ENCODE measurements around the gene CYP2W1.
"Not testable (repeated sequence)": the region's sequence is repeated elsewhere in the genome, so short reads cannot be mapped to it uniquely, and the experiment has no call there.

The CYP2W1 gene

GRCh38 chr7:1029637-1030443 lies 46.9 kb downstream of the CYP2W1 start:
- DNase-seq = no peak

GRCh38 chr7:1030444-1031070 lies 47.6 kb downstream of the CYP2W1 start:
- no peak for DNase-seq

GRCh38 chr7:1031716-1032455 lies 48.9 kb downstream of the CYP2W1 start:
- no peak for DNase-seq

- no peak for DNase-seq
Observed at GRCh38 chr7:1032536-1033181, 49.7 kb downstream of the CYP2W1 start.

GRCh38 chr7:1033546-1034145 lies 50.7 kb downstream of the CYP2W1 start:
- DNase-seq = no peak

GRCh38 chr7:1034769-1035168 lies 51.8 kb downstream of the CYP2W1 start:
- not testable (repeated sequence) for DNase-seq

GRCh38 chr7:1036164-1036928 lies 53.4 kb downstream of the CYP2W1 start:
- not testable (repeated sequence) for DNase-seq
